Panc1 (cell line): ENCODE data around the gene CD226. TPM values are rescaled to one million over a fixed set of nuclear protein-coding genes. Genes with fewer than 3 reads are reported as not detected.

Experiments used
- ATAC-seq: fragments of 200-7000 bp; cut with Tn5 transposase; 2 replicates; pipeline ENCODE4 v1.9.1; 2020; ENCODE audit warnings: mild to moderate bottlenecking, moderate library complexity
- BruUV-seq: library from RNA; stranded (reverse); fragments of 400-500 nt; replicated peaks from 2 replicates; lab custom pipeline; 2021; lab: Mats Ljungman, UMichigan
- CTCF ChIA-PET: fragments of 300-600 bp; sonication (Branson Sonifier 250); formaldehyde crosslinking; loops from one replicate; lab custom pipeline; 2022; ENCODE audit warnings: antibody characterized with exemption; lab: Charles Lee
- POLR2A ChIA-PET: fragments of 300-600 bp; sonication (Branson Sonifier 250); formaldehyde crosslinking; loops from one replicate; lab custom pipeline; 2022; ENCODE audit warnings: antibody characterized with exemption; lab: Charles Lee
- DNase-seq: peaks from one replicate; pipeline ENCODE4 v3.0.0-alpha.2; 2010; ENCODE audit warnings: low read depth, low spot score
- H3K27ac ChIP-seq: 2 replicates; pipeline ENCODE4 v1.5.1; 2011; ENCODE audit warnings: mild to moderate bottlenecking, low read length, inconsistent platforms
- H3K27me3 ChIP-seq: fragments of 200-500 bp; sonication (Bioruptor generic); 2 replicates; pipeline ENCODE4 v1.6.0; 2014; ENCODE audit warnings: low read length, inconsistent platforms; ENCODE audit not compliant: control insufficient read depth, insufficient read depth
- H3K36me3 ChIP-seq: fragments of 200-500 bp; sonication (Bioruptor generic); 2 replicates; pipeline ENCODE4 v1.5.1; 2014; ENCODE audit warnings: inconsistent platforms, mild to moderate bottlenecking, low read length, moderate library complexity; ENCODE audit not compliant: control insufficient read depth, insufficient read depth
- H3K4me1 ChIP-seq: 2 replicates; pipeline ENCODE4 v1.5.1; 2011; ENCODE audit warnings: inconsistent platforms, mild to moderate bottlenecking, low read length, moderate library complexity; ENCODE audit not compliant: control insufficient read depth, insufficient read depth
- H3K4me3 ChIP-seq, 2 experiments: 2 replicates each; pipeline ENCODE4 v1.5.1; 2011 to 2012; ENCODE audit warnings: low read depth in 2 of 2, low read length in 2 of 2, mild to moderate bottlenecking in 2 of 2, inconsistent platforms in 1 of 2, moderate library complexity in 1 of 2
- H3K9me3 ChIP-seq: fragments of 200-500 bp; sonication (Bioruptor generic); 2 replicates; pipeline ENCODE4 v1.5.1; 2014; ENCODE audit warnings: low read depth, mild to moderate bottlenecking, inconsistent platforms, low read length, moderate library complexity; ENCODE audit not compliant: control insufficient read depth, insufficient read depth
- CTCF ChIP-seq: fragments of 450-650 bp; IDR thresholded peaks from 2 replicates; pipeline ENCODE4 v1.5.1; 2017; ENCODE audit warnings: mild to moderate bottlenecking
- POLR2AphosphoS5 ChIP-seq: IDR thresholded peaks from 2 replicates; pipeline ENCODE4 v1.6.1; 2012; ENCODE audit warnings: mild to moderate bottlenecking, low read depth, low read length, moderate library complexity
- REST ChIP-seq, 2 experiments: IDR thresholded peaks; 2 replicates each; pipeline ENCODE4 v1.6.1; 2011 to 2012; ENCODE audit warnings: low read depth in 2 of 2, control low read depth in 1 of 2, low read length in 1 of 2, mild to moderate bottlenecking in 1 of 2, moderate library complexity in 1 of 2; ENCODE audit not compliant: insufficient read depth in 1 of 2
- SIN3A ChIP-seq: IDR thresholded peaks from 2 replicates; pipeline ENCODE4 v1.6.1; 2012; ENCODE audit warnings: low read depth, mild to moderate bottlenecking, low read length, moderate library complexity, borderline replicate concordance; ENCODE audit not compliant: insufficient read depth
- TCF7L2 ChIP-seq: IDR thresholded peaks from 2 replicates; pipeline ENCODE4 v1.6.1; 2011; ENCODE audit warnings: mild to moderate bottlenecking, low read depth, low read length, inconsistent platforms
- in situ Hi-C: cut with HindIII; loops from 2 replicates; pipeline ENCODE4 v1.10.0; 2016; ENCODE audit warnings: low sequenced_read_pairs, low pct_unique_long_range_greater_than_20kb
- intact Hi-C: fragments of 100-400 bp; cut with micrococcal nuclease; formaldehyde crosslinking; loops from one replicate; pipeline ENCODE4 v1.10.0; 2022; ENCODE audit not compliant: unreplicated experiment
- total RNA-seq: library from RNA; stranded (reverse); gene quantifications from one replicate; pipeline ENCODE4 v1.2.1, GENCODE V29; 2021; ENCODE audit not compliant: unreplicated experiment

The CD226 gene
- total RNA-seq, 1 experiment from 2014 or later = 0.95 TPM

DNA sequence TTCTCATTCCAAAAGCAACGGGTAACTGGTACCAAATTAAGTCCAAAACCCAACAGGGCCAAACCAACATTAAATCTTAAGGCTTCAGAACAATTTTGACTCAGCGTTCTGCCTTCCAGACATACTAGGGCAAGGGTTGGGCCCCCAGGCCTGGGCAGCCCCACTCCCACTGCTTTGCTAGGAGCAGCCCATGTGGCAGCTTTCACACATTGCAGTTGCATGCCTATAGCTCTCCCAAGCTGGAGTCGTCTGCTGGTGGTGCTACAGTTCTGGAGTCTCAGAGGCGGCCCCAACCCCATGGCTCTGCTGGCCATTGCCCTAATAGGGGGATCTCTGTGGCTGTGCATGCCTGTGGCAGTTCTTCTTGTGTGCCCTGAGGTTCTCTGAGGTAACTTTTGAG lies 37.6 kb upstream of the CD226 start:
- intact Hi-C loops = no loop called here
- H3K4me1 ChIP-seq = no peaks in the 10 kb centered on the region
- no TSS peak for BruUV-seq
- DNase-seq (no peak), ATAC-seq (no peak)
- in situ Hi-C loops = no loop called here
- no peaks in the 10 kb centered on the region for H3K9me3 ChIP-seq
- no peak overlapping the region for H3K27ac ChIP-seq
- no peaks in the 10 kb centered on the region; the same call in 1 of the 2 replicates for H3K36me3 ChIP-seq
- POLR2A ChIA-PET = no interaction called here
- no peak overlapping the region for H3K4me3 ChIP-seq
- TF ChIP-seq CTCF (no peak), REST (IDR thresholded peaks at IDR 0.05; ENCODE audit: insufficient read depth in 1 of 2, low read depth in 2 of 2, low read length in 1 of 2) (no peak), TCF7L2 (no peak), SIN3A (no peak), POLR2AphosphoS5 (no peak)
- no peaks in the 10 kb centered on the region for H3K27me3 ChIP-seq
- CTCF ChIA-PET = no interaction called here

DNA sequence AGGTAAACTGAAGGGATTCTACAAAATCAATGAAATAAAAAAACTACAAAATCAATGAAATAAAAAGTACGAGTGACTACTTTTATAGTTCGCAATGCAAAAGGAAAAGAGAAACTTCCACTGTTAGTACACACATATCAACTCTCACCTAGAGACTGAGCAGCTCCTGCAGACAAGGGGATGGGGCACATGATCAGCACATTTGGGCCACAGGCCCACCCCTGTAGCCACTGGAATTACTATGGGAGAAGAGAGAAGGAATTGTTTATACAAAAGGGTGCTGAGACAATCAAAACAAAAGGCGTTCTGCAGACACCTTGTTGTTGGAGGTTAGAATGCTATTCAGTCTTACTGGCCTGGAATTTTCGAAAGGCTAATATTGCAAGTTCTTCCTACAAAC lies 34.7 kb upstream of the CD226 start:
- ChIA-PET CTCF (no interaction called here), POLR2A (no interaction called here)
- TF ChIP-seq POLR2AphosphoS5 = no peak
- no peak for TF ChIP-seq CTCF
- TF ChIP-seq REST (IDR thresholded peaks at IDR 0.05; ENCODE audit: insufficient read depth in 1 of 2, low read depth in 2 of 2, low read length in 1 of 2) = no peak
- TF ChIP-seq SIN3A = no peak
- TF ChIP-seq TCF7L2 = no peak
- Histone ChIP-seq H3K9me3 (no peaks in the 10 kb centered on the region), H3K27ac (no peak overlapping the region), H3K36me3 (no peaks in the 10 kb centered on the region; the same call in 1 of the 2 replicates), H3K27me3 (no peaks in the 10 kb centered on the region), H3K4me1 (no peaks in the 10 kb centered on the region), H3K4me3 (no peak overlapping the region)
- in situ Hi-C loops = no loop called here
- intact Hi-C loops = no loop called here
- no TSS peak for BruUV-seq
- DNase-seq (no peak), ATAC-seq (no peak)
